Panc1 (cell line): Measurements from ENCODE around the gene FBXO5. TPM values are rescaled to one million over a fixed set of nuclear protein-coding genes. Genes with fewer than 3 reads are reported as not detected.

Experiments
- ATAC-seq: fragments of 200-7000 bp; cut with Tn5 transposase; 2 replicates; pipeline ENCODE4 v1.9.1; 2020; ENCODE audit warnings: mild to moderate bottlenecking, moderate library complexity
- BruUV-seq: library from RNA; stranded (reverse); fragments of 400-500 nt; replicated peaks from 2 replicates; lab custom pipeline; 2021; lab: Mats Ljungman, UMichigan
- CTCF ChIA-PET: fragments of 300-600 bp; sonication (Branson Sonifier 250); formaldehyde crosslinking; loops from one replicate; lab custom pipeline; 2022; ENCODE audit warnings: antibody characterized with exemption; lab: Charles Lee
- POLR2A ChIA-PET: fragments of 300-600 bp; sonication (Branson Sonifier 250); formaldehyde crosslinking; loops from one replicate; lab custom pipeline; 2022; ENCODE audit warnings: antibody characterized with exemption; lab: Charles Lee
- DNase-seq: peaks from one replicate; pipeline ENCODE4 v3.0.0-alpha.2; 2010; ENCODE audit warnings: low read depth, low spot score
- H3K27ac ChIP-seq: 2 replicates; pipeline ENCODE4 v1.5.1; 2011; ENCODE audit warnings: mild to moderate bottlenecking, low read length, inconsistent platforms
- H3K27me3 ChIP-seq: fragments of 200-500 bp; sonication (Bioruptor generic); 2 replicates; pipeline ENCODE4 v1.6.0; 2014; ENCODE audit warnings: low read length, inconsistent platforms; ENCODE audit not compliant: control insufficient read depth, insufficient read depth
- H3K36me3 ChIP-seq: fragments of 200-500 bp; sonication (Bioruptor generic); 2 replicates; pipeline ENCODE4 v1.5.1; 2014; ENCODE audit warnings: inconsistent platforms, mild to moderate bottlenecking, low read length, moderate library complexity; ENCODE audit not compliant: control insufficient read depth, insufficient read depth
- H3K4me1 ChIP-seq: 2 replicates; pipeline ENCODE4 v1.5.1; 2011; ENCODE audit warnings: inconsistent platforms, mild to moderate bottlenecking, low read length, moderate library complexity; ENCODE audit not compliant: control insufficient read depth, insufficient read depth
- H3K4me3 ChIP-seq, 2 experiments: 2 replicates each; pipeline ENCODE4 v1.5.1; 2011 to 2012; ENCODE audit warnings: low read depth in 2 of 2, low read length in 2 of 2, mild to moderate bottlenecking in 2 of 2, inconsistent platforms in 1 of 2, moderate library complexity in 1 of 2
- H3K9me3 ChIP-seq: fragments of 200-500 bp; sonication (Bioruptor generic); 2 replicates; pipeline ENCODE4 v1.5.1; 2014; ENCODE audit warnings: low read depth, mild to moderate bottlenecking, inconsistent platforms, low read length, moderate library complexity; ENCODE audit not compliant: control insufficient read depth, insufficient read depth
- POLR2AphosphoS5 ChIP-seq: IDR thresholded peaks from 2 replicates; pipeline ENCODE4 v1.6.1; 2012; ENCODE audit warnings: mild to moderate bottlenecking, low read depth, low read length, moderate library complexity
- SIN3A ChIP-seq: IDR thresholded peaks from 2 replicates; pipeline ENCODE4 v1.6.1; 2012; ENCODE audit warnings: low read depth, mild to moderate bottlenecking, low read length, moderate library complexity, borderline replicate concordance; ENCODE audit not compliant: insufficient read depth
- TCF7L2 ChIP-seq: IDR thresholded peaks from 2 replicates; pipeline ENCODE4 v1.6.1; 2011; ENCODE audit warnings: mild to moderate bottlenecking, low read depth, low read length, inconsistent platforms
- in situ Hi-C: cut with HindIII; loops from 2 replicates; pipeline ENCODE4 v1.10.0; 2016; ENCODE audit warnings: low sequenced_read_pairs, low pct_unique_long_range_greater_than_20kb
- intact Hi-C: fragments of 100-400 bp; cut with micrococcal nuclease; formaldehyde crosslinking; loops from one replicate; pipeline ENCODE4 v1.10.0; 2022; ENCODE audit not compliant: unreplicated experiment
- total RNA-seq: library from RNA; stranded (reverse); gene quantifications from one replicate; pipeline ENCODE4 v1.2.1, GENCODE V29; 2021; ENCODE audit not compliant: unreplicated experiment
- TF ChIP-seq, protein P1 (sequence below): fragments of 450-650 bp; IDR thresholded peaks from 2 replicates; pipeline ENCODE4 v1.5.1; 2017; ENCODE audit warnings: mild to moderate bottlenecking
- TF ChIP-seq, protein P2 (sequence below), 2 experiments: IDR thresholded peaks; 2 replicates each; pipeline ENCODE4 v1.6.1; 2011 to 2012; ENCODE audit warnings: low read depth in 2 of 2, control low read depth in 1 of 2, low read length in 1 of 2, mild to moderate bottlenecking in 1 of 2, moderate library complexity in 1 of 2; ENCODE audit not compliant: insufficient read depth in 1 of 2

FBXO5 gene
- total RNA-seq, 1 experiment from 2014 or later = 33.6 TPM

DNA sequence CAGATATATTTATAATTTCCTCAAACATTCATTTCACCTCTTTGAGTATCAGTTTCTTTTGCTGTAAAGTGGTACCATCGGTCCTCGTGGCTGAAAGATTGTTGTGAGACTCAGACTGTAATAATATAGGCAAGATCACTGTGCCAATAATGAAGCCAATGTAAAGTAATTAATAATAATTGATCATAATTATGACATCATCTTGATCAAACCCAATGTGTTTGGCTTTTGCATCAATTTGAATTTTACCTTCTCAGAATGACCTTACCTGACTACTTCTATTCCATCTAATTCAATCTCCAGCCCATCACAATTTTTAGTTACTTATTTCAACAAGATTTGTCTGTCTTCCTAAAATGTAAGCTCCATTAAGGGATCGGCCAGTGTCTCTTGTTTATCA lies 35.5 kb upstream of the FBXO5 start:
- no peak overlapping the region for H3K4me3 ChIP-seq

DNA sequence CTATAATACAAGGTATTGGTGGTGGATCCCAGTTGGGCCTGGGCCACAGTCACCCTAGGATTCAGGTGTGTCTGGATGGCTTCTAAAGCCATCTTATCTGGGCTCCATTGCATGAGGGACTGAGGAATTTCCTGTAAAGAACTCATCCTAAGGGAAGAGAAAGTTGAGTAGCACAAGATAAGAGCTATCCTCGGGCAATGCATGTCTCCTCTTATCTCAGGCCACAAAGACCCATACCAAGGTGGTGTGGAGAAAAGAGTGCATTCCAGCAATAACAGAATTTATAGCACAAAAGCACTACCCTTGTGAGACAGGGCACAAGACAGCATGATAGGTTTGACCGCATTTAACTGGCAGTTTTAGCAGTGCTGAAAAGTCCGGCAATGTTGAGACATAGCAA lies 34.0 kb upstream of the FBXO5 start:
- TF ChIP-seq POLR2AphosphoS5 = no peak
- TF ChIP-seq, protein P1, sequence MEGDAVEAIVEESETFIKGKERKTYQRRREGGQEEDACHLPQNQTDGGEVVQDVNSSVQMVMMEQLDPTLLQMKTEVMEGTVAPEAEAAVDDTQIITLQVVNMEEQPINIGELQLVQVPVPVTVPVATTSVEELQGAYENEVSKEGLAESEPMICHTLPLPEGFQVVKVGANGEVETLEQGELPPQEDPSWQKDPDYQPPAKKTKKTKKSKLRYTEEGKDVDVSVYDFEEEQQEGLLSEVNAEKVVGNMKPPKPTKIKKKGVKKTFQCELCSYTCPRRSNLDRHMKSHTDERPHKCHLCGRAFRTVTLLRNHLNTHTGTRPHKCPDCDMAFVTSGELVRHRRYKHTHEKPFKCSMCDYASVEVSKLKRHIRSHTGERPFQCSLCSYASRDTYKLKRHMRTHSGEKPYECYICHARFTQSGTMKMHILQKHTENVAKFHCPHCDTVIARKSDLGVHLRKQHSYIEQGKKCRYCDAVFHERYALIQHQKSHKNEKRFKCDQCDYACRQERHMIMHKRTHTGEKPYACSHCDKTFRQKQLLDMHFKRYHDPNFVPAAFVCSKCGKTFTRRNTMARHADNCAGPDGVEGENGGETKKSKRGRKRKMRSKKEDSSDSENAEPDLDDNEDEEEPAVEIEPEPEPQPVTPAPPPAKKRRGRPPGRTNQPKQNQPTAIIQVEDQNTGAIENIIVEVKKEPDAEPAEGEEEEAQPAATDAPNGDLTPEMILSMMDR = no peak
- BruUV-seq = no TSS peak
- Histone ChIP-seq H3K27ac (no peak overlapping the region), H3K36me3 (no peaks in the 10 kb centered on the region; the same call in 1 of the 2 replicates), H3K9me3 (no peaks in the 10 kb centered on the region), H3K27me3 (no peaks in the 10 kb centered on the region), H3K4me1 (no peaks in the 10 kb centered on the region), H3K4me3 (no peak overlapping the region)
- in situ Hi-C loops (no loop called here), intact Hi-C loops (no loop called here)
- CTCF ChIA-PET = no interaction called here
- ATAC-seq (no peak), DNase-seq (no peak)
- POLR2A ChIA-PET = no interaction called here

More for the DNA sequence above, 35.5 kb upstream of the FBXO5 start:
- no peaks in the 10 kb centered on the region for H3K27me3 ChIP-seq
- intact Hi-C loops = no loop called here
- no peaks in the 10 kb centered on the region for H3K4me1 ChIP-seq
- TF ChIP-seq SIN3A (no peak), POLR2AphosphoS5 (no peak), TCF7L2 (no peak)
- TF ChIP-seq, protein P1 = no peak
- TF ChIP-seq, protein P2, sequence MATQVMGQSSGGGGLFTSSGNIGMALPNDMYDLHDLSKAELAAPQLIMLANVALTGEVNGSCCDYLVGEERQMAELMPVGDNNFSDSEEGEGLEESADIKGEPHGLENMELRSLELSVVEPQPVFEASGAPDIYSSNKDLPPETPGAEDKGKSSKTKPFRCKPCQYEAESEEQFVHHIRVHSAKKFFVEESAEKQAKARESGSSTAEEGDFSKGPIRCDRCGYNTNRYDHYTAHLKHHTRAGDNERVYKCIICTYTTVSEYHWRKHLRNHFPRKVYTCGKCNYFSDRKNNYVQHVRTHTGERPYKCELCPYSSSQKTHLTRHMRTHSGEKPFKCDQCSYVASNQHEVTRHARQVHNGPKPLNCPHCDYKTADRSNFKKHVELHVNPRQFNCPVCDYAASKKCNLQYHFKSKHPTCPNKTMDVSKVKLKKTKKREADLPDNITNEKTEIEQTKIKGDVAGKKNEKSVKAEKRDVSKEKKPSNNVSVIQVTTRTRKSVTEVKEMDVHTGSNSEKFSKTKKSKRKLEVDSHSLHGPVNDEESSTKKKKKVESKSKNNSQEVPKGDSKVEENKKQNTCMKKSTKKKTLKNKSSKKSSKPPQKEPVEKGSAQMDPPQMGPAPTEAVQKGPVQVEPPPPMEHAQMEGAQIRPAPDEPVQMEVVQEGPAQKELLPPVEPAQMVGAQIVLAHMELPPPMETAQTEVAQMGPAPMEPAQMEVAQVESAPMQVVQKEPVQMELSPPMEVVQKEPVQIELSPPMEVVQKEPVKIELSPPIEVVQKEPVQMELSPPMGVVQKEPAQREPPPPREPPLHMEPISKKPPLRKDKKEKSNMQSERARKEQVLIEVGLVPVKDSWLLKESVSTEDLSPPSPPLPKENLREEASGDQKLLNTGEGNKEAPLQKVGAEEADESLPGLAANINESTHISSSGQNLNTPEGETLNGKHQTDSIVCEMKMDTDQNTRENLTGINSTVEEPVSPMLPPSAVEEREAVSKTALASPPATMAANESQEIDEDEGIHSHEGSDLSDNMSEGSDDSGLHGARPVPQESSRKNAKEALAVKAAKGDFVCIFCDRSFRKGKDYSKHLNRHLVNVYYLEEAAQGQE (IDR thresholded peaks at IDR 0.05; ENCODE audit: insufficient read depth in 1 of 2, low read depth in 2 of 2, low read length in 1 of 2) = no peak
- in situ Hi-C loops = no loop called here
- no peaks in the 10 kb centered on the region for H3K9me3 ChIP-seq
- DNase-seq (no peak), ATAC-seq (no peak)
- POLR2A ChIA-PET = no interaction called here
- no TSS peak for BruUV-seq
- H3K27ac ChIP-seq = no peak overlapping the region
- CTCF ChIA-PET = no interaction called here
- H3K36me3 ChIP-seq = no peaks in the 10 kb centered on the region; the same call in 1 of the 2 replicates
